Measurements from ENCODE around the gene SERPINB2.

SERPINB2 gene

DNA sequence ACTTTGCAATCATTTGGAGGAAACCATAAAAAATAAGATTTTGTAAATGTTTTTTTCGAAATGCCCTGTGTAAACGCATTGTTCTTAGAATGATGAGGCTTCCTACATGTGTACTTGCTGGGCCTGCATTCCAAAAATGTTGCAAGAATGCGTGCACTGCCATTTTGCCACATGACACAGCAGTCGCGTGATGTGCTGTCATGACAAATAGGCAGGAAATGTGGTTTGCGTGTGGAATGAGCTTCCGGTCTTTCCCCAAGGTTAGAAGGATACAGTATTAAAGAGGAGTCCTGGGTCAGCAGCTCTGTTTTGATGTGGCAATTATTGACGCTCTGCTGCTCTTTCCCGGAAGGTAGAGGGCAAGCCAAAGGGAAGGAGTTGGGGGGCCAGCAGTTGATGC, 18.1 kb upstream of the SERPINB2 start:
- no peak overlapping the region for H3K4me3 ChIP-seq (ENCODE audit: low read depth in 1 of 2, low read length in 2 of 2)

GRCh38 chr18:63869851-63870250, 17.7 kb upstream of the SERPINB2 start:
- H3K27ac ChIP-seq (ENCODE audit: low read depth, low read length), result no peak overlapping the region
- H3K36me3 ChIP-seq (ENCODE audit: insufficient read depth, low read length), result no peaks in the 10 kb centered on the region
- H3K4me1 ChIP-seq (ENCODE audit: insufficient read depth, low read length), result no peaks in the 10 kb centered on the region
- no peaks in the 10 kb centered on the region for H3K9me3 ChIP-seq (ENCODE audit: low read length)
- H3K4me3 ChIP-seq (ENCODE audit: low read depth in 1 of 2, low read length in 2 of 2), result no peak overlapping the region
- no peaks in the 10 kb centered on the region for H3K27me3 ChIP-seq (ENCODE audit: control insufficient read depth in 1 of 2, insufficient read depth in 2 of 2, low read length in 2 of 2)
- no peak overlapping the region for H3K9ac ChIP-seq (ENCODE audit: low read length)

More for the DNA sequence above, 18.1 kb upstream of the SERPINB2 start:
- Histone ChIP-seq H3K9ac (ENCODE audit: low read length) (no peak overlapping the region), H3K36me3 (ENCODE audit: insufficient read depth, low read length) (no peaks in the 10 kb centered on the region), H3K4me1 (ENCODE audit: insufficient read depth, low read length) (no peaks in the 10 kb centered on the region), H3K27ac (ENCODE audit: low read depth, low read length) (no peak overlapping the region), H3K9me3 (ENCODE audit: low read length) (no peaks in the 10 kb centered on the region), H3K27me3 (ENCODE audit: control insufficient read depth in 1 of 2, insufficient read depth in 2 of 2, low read length in 2 of 2) (no peaks in the 10 kb centered on the region)

GRCh38 chr18:63871836-63872235, 15.7 kb upstream of the SERPINB2 start:
- Histone ChIP-seq H3K4me1 (ENCODE audit: insufficient read depth, low read length) (no peaks in the 10 kb centered on the region), H3K9ac (ENCODE audit: low read length) (no peak overlapping the region), H3K36me3 (ENCODE audit: insufficient read depth, low read length) (no peaks in the 10 kb centered on the region), H3K27ac (ENCODE audit: low read depth, low read length) (no peak overlapping the region), H3K4me3 (ENCODE audit: low read depth in 1 of 2, low read length in 2 of 2) (no peak overlapping the region), H3K27me3 (ENCODE audit: control insufficient read depth in 1 of 2, insufficient read depth in 2 of 2, low read length in 2 of 2) (no peaks in the 10 kb centered on the region), H3K9me3 (ENCODE audit: low read length) (no peaks in the 10 kb centered on the region)

GRCh38 chr18:63872586-63872985, 14.9 kb upstream of the SERPINB2 start:
- H3K4me1 ChIP-seq (ENCODE audit: insufficient read depth, low read length), result no peaks in the 10 kb centered on the region

GRCh38 chr18:63878343-63878742, 9.2 kb upstream of the SERPINB2 start:
- H3K9me3 ChIP-seq (ENCODE audit: low read length), result no peaks in the 10 kb centered on the region
- no peaks in the 10 kb centered on the region for H3K36me3 ChIP-seq (ENCODE audit: insufficient read depth, low read length)
- H3K27ac ChIP-seq (ENCODE audit: low read depth, low read length), result no peak overlapping the region
- H3K27me3 ChIP-seq (ENCODE audit: control insufficient read depth in 1 of 2, insufficient read depth in 2 of 2, low read length in 2 of 2), result no peaks in the 10 kb centered on the region
- H3K4me1 ChIP-seq (ENCODE audit: insufficient read depth, low read length), result no peaks in the 10 kb centered on the region
- no peak overlapping the region for H3K9ac ChIP-seq (ENCODE audit: low read length)
- no peak overlapping the region for H3K4me3 ChIP-seq (ENCODE audit: low read depth in 1 of 2, low read length in 2 of 2)

More at GRCh38 chr18:63872586-63872985, 14.9 kb upstream of the SERPINB2 start:
- H3K27ac ChIP-seq (ENCODE audit: low read depth, low read length), result no peak overlapping the region
- H3K4me3 ChIP-seq (ENCODE audit: low read depth in 1 of 2, low read length in 2 of 2), result no peak overlapping the region
- H3K9me3 ChIP-seq (ENCODE audit: low read length), result no peaks in the 10 kb centered on the region
- no peaks in the 10 kb centered on the region for H3K27me3 ChIP-seq (ENCODE audit: control insufficient read depth in 1 of 2, insufficient read depth in 2 of 2, low read length in 2 of 2)
- H3K36me3 ChIP-seq (ENCODE audit: insufficient read depth, low read length), result no peaks in the 10 kb centered on the region
- no peak overlapping the region for H3K9ac ChIP-seq (ENCODE audit: low read length)

GRCh38 chr18:63878925-63879324, 8.6 kb upstream of the SERPINB2 start:
- Histone ChIP-seq H3K9me3 (ENCODE audit: low read length) (no peaks in the 10 kb centered on the region), H3K27me3 (ENCODE audit: control insufficient read depth in 1 of 2, insufficient read depth in 2 of 2, low read length in 2 of 2) (no peaks in the 10 kb centered on the region), H3K4me3 (ENCODE audit: low read depth in 1 of 2, low read length in 2 of 2) (no peak overlapping the region), H3K27ac (ENCODE audit: low read depth, low read length) (no peak overlapping the region), H3K4me1 (ENCODE audit: insufficient read depth, low read length) (no peaks in the 10 kb centered on the region), H3K9ac (ENCODE audit: low read length) (no peak overlapping the region), H3K36me3 (ENCODE audit: insufficient read depth, low read length) (no peaks in the 10 kb centered on the region)

DNA sequence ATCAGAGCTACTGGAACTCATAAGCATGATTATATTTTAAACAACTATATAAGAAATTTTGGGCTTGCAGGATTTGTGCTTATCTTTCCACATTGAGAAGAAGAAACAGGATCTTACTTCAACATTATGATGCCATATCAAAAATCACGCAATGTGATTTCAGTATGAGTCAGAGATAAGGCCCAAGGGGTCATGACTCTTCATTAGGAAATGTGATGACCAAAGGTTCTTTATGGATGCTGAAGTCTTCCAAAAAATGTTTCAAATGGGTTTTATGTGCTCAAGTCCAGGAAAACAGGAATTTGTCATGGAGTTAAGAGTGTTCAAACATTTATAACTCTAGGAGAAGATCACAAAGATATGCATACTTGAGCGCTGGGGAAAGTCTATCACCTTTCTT, 7.8 kb upstream of the SERPINB2 start:
- Histone ChIP-seq H3K9ac (ENCODE audit: low read length) (no peak overlapping the region), H3K27me3 (ENCODE audit: control insufficient read depth in 1 of 2, insufficient read depth in 2 of 2, low read length in 2 of 2) (no peaks in the 10 kb centered on the region), H3K4me1 (ENCODE audit: insufficient read depth, low read length) (no peaks in the 10 kb centered on the region), H3K9me3 (ENCODE audit: low read length) (no peaks in the 10 kb centered on the region), H3K4me3 (ENCODE audit: low read depth in 1 of 2, low read length in 2 of 2) (no peak overlapping the region), H3K36me3 (ENCODE audit: insufficient read depth, low read length) (no peaks in the 10 kb centered on the region), H3K27ac (ENCODE audit: low read depth, low read length) (no peak overlapping the region)

GRCh38 chr18:63881851-63882250, 5.7 kb upstream of the SERPINB2 start:
- no peak overlapping the region for H3K4me3 ChIP-seq (ENCODE audit: low read depth in 1 of 2, low read length in 2 of 2)

DNA sequence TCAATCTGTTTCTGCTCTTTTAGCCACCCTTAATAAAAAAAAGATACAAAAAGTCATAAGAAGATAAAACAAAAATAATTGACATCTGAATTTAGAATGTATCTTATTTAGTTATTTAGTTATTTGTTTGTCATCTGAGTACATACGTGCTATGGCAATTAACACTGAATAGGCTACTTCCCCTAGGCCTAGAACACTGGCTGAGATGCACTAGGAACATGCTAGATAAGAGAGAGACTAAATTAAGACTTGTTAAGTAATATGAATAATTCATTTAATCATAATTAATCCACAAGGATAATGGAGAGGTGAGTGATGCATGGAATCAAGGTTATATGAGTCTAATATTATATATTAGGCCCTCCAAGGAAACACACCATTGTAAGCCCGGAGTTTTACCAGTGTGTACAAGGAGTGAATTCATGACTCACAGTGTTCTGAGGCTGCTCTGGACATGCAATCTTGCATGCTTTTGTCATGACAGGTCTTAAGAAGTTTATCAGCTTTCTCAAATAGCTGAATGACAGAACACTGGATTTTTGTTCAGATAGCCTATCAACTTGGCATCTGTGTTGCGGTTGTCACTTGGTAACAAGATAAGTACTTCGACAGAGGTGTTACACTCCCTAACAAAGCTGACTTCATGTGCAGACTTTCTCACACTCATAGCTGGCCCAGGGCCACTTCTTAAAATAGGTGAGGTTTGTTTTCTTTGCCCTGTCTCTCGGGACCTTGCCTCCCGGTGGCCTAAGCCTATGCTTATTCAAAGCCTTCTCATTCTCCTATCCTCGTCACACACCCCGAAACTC, 5.0 kb upstream of the SERPINB2 start:
- Histone ChIP-seq H3K4me3 (ENCODE audit: low read depth in 1 of 2, low read length in 2 of 2) (no peak overlapping the region), H3K9ac (ENCODE audit: low read length) (no peak overlapping the region), H3K27me3 (ENCODE audit: control insufficient read depth in 1 of 2, insufficient read depth in 2 of 2, low read length in 2 of 2) (no peaks in the 10 kb centered on the region), H3K36me3 (ENCODE audit: insufficient read depth, low read length) (no peaks in the 10 kb centered on the region), H3K27ac (ENCODE audit: low read depth, low read length) (no peak overlapping the region), H3K9me3 (ENCODE audit: low read length) (no peaks in the 10 kb centered on the region), H3K4me1 (ENCODE audit: insufficient read depth, low read length) (no peaks in the 10 kb centered on the region)

More at GRCh38 chr18:63881851-63882250, 5.7 kb upstream of the SERPINB2 start:
- Histone ChIP-seq H3K27me3 (ENCODE audit: control insufficient read depth in 1 of 2, insufficient read depth in 2 of 2, low read length in 2 of 2) (no peaks in the 10 kb centered on the region), H3K9me3 (ENCODE audit: low read length) (no peaks in the 10 kb centered on the region), H3K36me3 (ENCODE audit: insufficient read depth, low read length) (no peaks in the 10 kb centered on the region), H3K9ac (ENCODE audit: low read length) (no peak overlapping the region), H3K27ac (ENCODE audit: low read depth, low read length) (no peak overlapping the region), H3K4me1 (ENCODE audit: insufficient read depth, low read length) (no peaks in the 10 kb centered on the region)

DNA sequence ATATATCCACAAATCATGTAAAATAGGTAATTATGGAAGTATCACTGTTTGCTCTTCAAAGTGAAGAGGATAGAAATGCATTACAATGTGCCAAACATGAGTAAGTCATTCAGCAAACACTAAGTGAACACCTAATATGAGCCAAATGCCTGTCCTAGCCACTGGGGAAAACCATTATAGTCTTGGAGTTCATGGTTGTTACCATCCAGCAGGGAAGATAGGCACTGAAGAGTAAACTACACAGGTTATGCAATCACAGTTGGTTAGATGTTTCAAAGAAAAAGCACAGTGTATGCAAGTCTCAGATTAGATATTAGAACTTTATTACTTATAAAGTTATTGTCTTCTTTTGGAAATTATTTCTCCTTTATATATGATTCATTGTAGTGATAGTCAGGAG, 3.9 kb upstream of the SERPINB2 start:
- Histone ChIP-seq H3K4me1 (ENCODE audit: insufficient read depth, low read length) (no peaks in the 10 kb centered on the region), H3K27me3 (ENCODE audit: control insufficient read depth in 1 of 2, insufficient read depth in 2 of 2, low read length in 2 of 2) (no peaks in the 10 kb centered on the region), H3K36me3 (ENCODE audit: insufficient read depth, low read length) (no peaks in the 10 kb centered on the region), H3K9ac (ENCODE audit: low read length) (no peak overlapping the region), H3K4me3 (ENCODE audit: low read depth in 1 of 2, low read length in 2 of 2) (no peak overlapping the region), H3K9me3 (ENCODE audit: low read length) (no peaks in the 10 kb centered on the region), H3K27ac (ENCODE audit: low read depth, low read length) (no peak overlapping the region)

- Histone ChIP-seq H3K4me1 (ENCODE audit: insufficient read depth, low read length) (no peaks in the 10 kb centered on the region), H3K27ac (ENCODE audit: low read depth, low read length) (no peak overlapping the region), H3K9ac (ENCODE audit: low read length) (no peak overlapping the region), H3K9me3 (ENCODE audit: low read length) (no peaks in the 10 kb centered on the region), H3K36me3 (ENCODE audit: insufficient read depth, low read length) (no peaks in the 10 kb centered on the region), H3K4me3 (ENCODE audit: low read depth in 1 of 2, low read length in 2 of 2) (no peak overlapping the region), H3K27me3 (ENCODE audit: control insufficient read depth in 1 of 2, insufficient read depth in 2 of 2, low read length in 2 of 2) (no peaks in the 10 kb centered on the region)
These were observed 1.1 kb downstream of the SERPINB2 start for GRCh38 chr18:63888470-63889190.

Data from muscle layer of colon (tissue), 2 donors.